Type B pancreatic cell (in vitro differentiated cells): ENCODE results near the gene SLC16A4. TPM values are rescaled to one million over a fixed set of nuclear protein-coding genes. Genes with fewer than 3 reads are reported as not detected.

Experiments
- DNase-seq: peaks from one replicate; pipeline ENCODE4 v3.0.0; 2021; ENCODE audit warnings: mixed read lengths; ENCODE audit not compliant: unreplicated experiment; ENCODE audit errors: extremely low spot score
- H3K27ac Mint-ChIP-seq: 2 replicates; pipeline ENCODE4 v1.8.0; 2021; ENCODE audit warnings: mild to moderate bottlenecking, mixed read lengths
- H3K27me3 Mint-ChIP-seq: 2 replicates; pipeline ENCODE4 v1.8.0; 2021; ENCODE audit warnings: mixed read lengths
- H3K36me3 Mint-ChIP-seq: 2 replicates; pipeline ENCODE4 v1.8.0; 2021; ENCODE audit warnings: mixed read lengths
- H3K4me1 Mint-ChIP-seq: one replicate; pipeline ENCODE4 v1.8.0; 2021; ENCODE audit warnings: mixed read lengths; ENCODE audit not compliant: unreplicated experiment
- H3K4me3 Mint-ChIP-seq: 2 replicates; pipeline ENCODE4 v1.8.0; 2021; ENCODE audit warnings: mild to moderate bottlenecking, mixed read lengths
- H3K9me3 Mint-ChIP-seq: 2 replicates; pipeline ENCODE4 v1.8.0; 2021; ENCODE audit warnings: mixed read lengths
- total RNA-seq: library from RNA; stranded (reverse); gene quantifications from 2 replicates; pipeline ENCODE4 v1.2.1, GENCODE V29; 2021; ENCODE audit warnings: low replicate concordance
- TF ChIP-seq, protein P1 (sequence below): fragments of 200-600 bp; sonication (generic); conservative IDR thresholded peaks from 2 replicates; pipeline ENCODE4 v1.5.0; 2021; ENCODE audit warnings: antibody characterized with exemption, mild to moderate bottlenecking

Gene SLC16A4
- total RNA-seq, 1 donor from 2014 or later = 2.0 TPM

- TF ChIP-seq, protein P1, sequence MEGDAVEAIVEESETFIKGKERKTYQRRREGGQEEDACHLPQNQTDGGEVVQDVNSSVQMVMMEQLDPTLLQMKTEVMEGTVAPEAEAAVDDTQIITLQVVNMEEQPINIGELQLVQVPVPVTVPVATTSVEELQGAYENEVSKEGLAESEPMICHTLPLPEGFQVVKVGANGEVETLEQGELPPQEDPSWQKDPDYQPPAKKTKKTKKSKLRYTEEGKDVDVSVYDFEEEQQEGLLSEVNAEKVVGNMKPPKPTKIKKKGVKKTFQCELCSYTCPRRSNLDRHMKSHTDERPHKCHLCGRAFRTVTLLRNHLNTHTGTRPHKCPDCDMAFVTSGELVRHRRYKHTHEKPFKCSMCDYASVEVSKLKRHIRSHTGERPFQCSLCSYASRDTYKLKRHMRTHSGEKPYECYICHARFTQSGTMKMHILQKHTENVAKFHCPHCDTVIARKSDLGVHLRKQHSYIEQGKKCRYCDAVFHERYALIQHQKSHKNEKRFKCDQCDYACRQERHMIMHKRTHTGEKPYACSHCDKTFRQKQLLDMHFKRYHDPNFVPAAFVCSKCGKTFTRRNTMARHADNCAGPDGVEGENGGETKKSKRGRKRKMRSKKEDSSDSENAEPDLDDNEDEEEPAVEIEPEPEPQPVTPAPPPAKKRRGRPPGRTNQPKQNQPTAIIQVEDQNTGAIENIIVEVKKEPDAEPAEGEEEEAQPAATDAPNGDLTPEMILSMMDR = no peak
- no peak overlapping the region for H3K4me3 Mint-ChIP-seq
- DNase-seq = no peak
- H3K9me3 Mint-ChIP-seq = no peaks in the 10 kb centered on the region
- peaks cover 60% of the 10 kb centered on the region for H3K4me1 Mint-ChIP-seq
- no peaks in the 10 kb centered on the region for H3K27me3 Mint-ChIP-seq
- H3K36me3 Mint-ChIP-seq = peaks cover 31% of the 10 kb centered on the region
- no peak overlapping the region for H3K27ac Mint-ChIP-seq
Measured at GRCh38 chr1:110341872-110342331, 48.9 kb downstream of the SLC16A4 start.

- DNase-seq = peak; percentile 54
- Mint-ChIP-seq H3K36me3 (peaks cover 31% of the 10 kb centered on the region), H3K9me3 (no peaks in the 10 kb centered on the region), H3K27me3 (no peaks in the 10 kb centered on the region), H3K4me1 (peaks cover 54% of the 10 kb centered on the region), H3K27ac (no peak overlapping the region), H3K4me3 (no peak overlapping the region)
- TF ChIP-seq, protein P1 = no peak
Measured at GRCh38 chr1:110341146-110341871, 49.5 kb downstream of the SLC16A4 start.

GRCh38 chr1:110340207-110340468 is 50.7 kb downstream of the SLC16A4 start:
- no peak overlapping the region for H3K4me3 Mint-ChIP-seq
- no peak for DNase-seq
- TF ChIP-seq, protein P1 = no peak
- H3K9me3 Mint-ChIP-seq = no peaks in the 10 kb centered on the region
- H3K27me3 Mint-ChIP-seq = no peaks in the 10 kb centered on the region
- H3K27ac Mint-ChIP-seq = no peak overlapping the region
- H3K36me3 Mint-ChIP-seq = peaks cover 26% of the 10 kb centered on the region
- peaks cover 43% of the 10 kb centered on the region for H3K4me1 Mint-ChIP-seq

- H3K27ac Mint-ChIP-seq = no peak overlapping the region
- TF ChIP-seq, protein P1 = peak; percentile 68
- no peaks in the 10 kb centered on the region for H3K9me3 Mint-ChIP-seq
- no peaks in the 10 kb centered on the region for H3K27me3 Mint-ChIP-seq
- peaks cover 40% of the 10 kb centered on the region for H3K4me1 Mint-ChIP-seq
- H3K4me3 Mint-ChIP-seq = no peak overlapping the region
- DNase-seq = no peak
- peaks cover 25% of the 10 kb centered on the region for H3K36me3 Mint-ChIP-seq
Measured at GRCh38 chr1:110339407-110340206, 51.2 kb downstream of the SLC16A4 start.

DNA sequence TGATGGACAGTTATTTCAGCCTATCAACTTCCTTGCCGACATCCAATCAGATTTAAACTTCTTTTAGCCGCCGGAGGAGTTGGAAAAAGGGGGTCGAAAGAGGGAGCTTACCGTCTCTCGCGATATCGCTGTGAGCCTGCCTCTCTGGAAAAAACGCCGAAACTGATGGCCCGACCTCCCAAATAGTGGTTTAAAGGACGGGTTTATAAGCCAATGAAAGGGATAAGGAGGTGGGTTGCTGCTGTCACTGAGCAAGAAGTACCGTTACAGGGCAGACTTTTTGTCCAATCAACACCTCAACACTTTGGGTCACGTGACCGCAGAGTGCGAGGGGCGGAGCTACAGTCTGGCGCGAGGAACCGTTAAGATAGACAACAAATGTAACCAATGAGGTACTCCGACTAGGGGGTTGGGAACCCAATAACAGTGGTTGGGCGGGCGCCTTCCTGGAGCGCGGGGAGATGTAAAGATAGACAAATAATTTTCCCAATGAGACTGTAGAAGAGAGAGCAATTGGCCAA is 51.9 kb downstream of the SLC16A4 start, which contains the start of gene RBM15:
TSS of gene RBM15 (plus strand) at position 492 of the 521 bp plus-strand sequence. CDS start at position 521, 29 bp downstream.
- Mint-ChIP-seq H3K27me3 (no peaks in the 10 kb centered on the region), H3K36me3 (peaks cover 20% of the 10 kb centered on the region), H3K9me3 (no peaks in the 10 kb centered on the region), H3K27ac (no peak within 1 kb of the TSS), H3K4me1 (peaks cover 34% of the 10 kb centered on the region), H3K4me3 (no peak within 1 kb of the TSS)
- TF ChIP-seq, protein P1 = no peak
- DNase-seq = peak; percentile 97
